SU-DHL-6 (cell line): ENCODE results near the gene HK1.
"Not testable (repeated sequence)": the region's sequence is repeated elsewhere in the genome, so short reads cannot be mapped to it uniquely, and the experiment has no call there.

ENCODE experiments used
- H2AFZ ChIP-seq: fragments of 200-600 bp; sonication (generic); 2 replicates; pipeline ENCODE4 v1.6.1; 2014; ENCODE audit warnings: low read depth, mild to moderate bottlenecking, moderate library complexity, mixed read lengths, antibody characterized with exemption, low read length; ENCODE audit not compliant: severe bottlenecking
- H3F3A ChIP-seq: fragments of 200-600 bp; shearing (Covaris generic); 2 replicates; pipeline ENCODE4 v1.6.0; 2016; ENCODE audit warnings: antibody characterized with exemption, mild to moderate bottlenecking; ENCODE audit not compliant: insufficient read depth
- H3K27ac ChIP-seq: fragments of 200-600 bp; sonication (generic); 2 replicates; pipeline ENCODE4 v1.5.1; 2016; ENCODE audit warnings: low read depth, mild to moderate bottlenecking, low read length, moderate library complexity, mixed read lengths
- H3K27me3 ChIP-seq: fragments of 200-600 bp; sonication (generic), shearing (Covaris generic); 2 replicates; pipeline ENCODE4 v1.6.0; 2014; ENCODE audit warnings: mild to moderate bottlenecking, low read length
- H3K36me3 ChIP-seq: fragments of 200-600 bp; sonication (generic); 2 replicates; pipeline ENCODE4 v1.6.1; 2014; ENCODE audit warnings: mild to moderate bottlenecking, low read length, mixed read lengths
- H3K4me2 ChIP-seq: fragments of 300-600, 200-600 bp; shearing (Covaris generic), sonication (generic); 2 replicates; pipeline ENCODE4 v1.6.0; 2014; ENCODE audit warnings: low read length, low read depth, mild to moderate bottlenecking; ENCODE audit not compliant: poor library complexity, severe bottlenecking
- H3K4me3 ChIP-seq: fragments of 200-600 bp; sonication (generic); 2 replicates; pipeline ENCODE4 v1.5.1; 2014; ENCODE audit warnings: antibody characterized with exemption, low read length, mild to moderate bottlenecking, mixed read lengths; ENCODE audit not compliant: insufficient read depth, poor library complexity, severe bottlenecking
- H3K79me2 ChIP-seq: fragments of 200-600 bp; sonication (generic); 2 replicates; pipeline ENCODE4 v1.6.1; 2014; ENCODE audit warnings: mild to moderate bottlenecking, low read length, moderate library complexity; ENCODE audit not compliant: insufficient read depth
- H3K9ac ChIP-seq: fragments of 200-600 bp; sonication (generic); 2 replicates; pipeline ENCODE4 v1.7.0; 2014; ENCODE audit warnings: mild to moderate bottlenecking, low read length
- H3K9me2 ChIP-seq: fragments of 200-600 bp; sonication (generic); replicated peaks from 2 replicates; pipeline ENCODE4 v1.6.1; 2014; ENCODE audit warnings: low read length; ENCODE audit not compliant: insufficient read depth
- H3K9me3 ChIP-seq: fragments of 200-600 bp; sonication (generic); 2 replicates; pipeline ENCODE4 v1.6.1; 2014; ENCODE audit warnings: low read length, mixed read lengths; ENCODE audit not compliant: insufficient read depth
- H4K20me1 ChIP-seq: fragments of 200-600 bp; sonication (generic); 2 replicates; pipeline ENCODE4 v1.6.1; 2014; ENCODE audit warnings: low read depth, mild to moderate bottlenecking, antibody characterized with exemption, low read length, moderate library complexity, mixed read lengths
- CTCF ChIP-seq: fragments of 200-600 bp; sonication (generic); IDR thresholded peaks from one replicate; pipeline ENCODE4 v1.5.1; 2017; ENCODE audit warnings: antibody characterized with exemption, mild to moderate bottlenecking, low read length, moderate library complexity; ENCODE audit not compliant: insufficient read depth, poor library complexity, severe bottlenecking
- EZH2phosphoT487 ChIP-seq: fragments of 200-600 bp; sonication (generic), shearing (Covaris generic); conservative IDR thresholded peaks from 2 replicates; pipeline ENCODE4 v1.6.1; 2018; ENCODE audit warnings: mild to moderate bottlenecking, antibody characterized with exemption, low read length, moderate library complexity, mixed read lengths

The HK1 gene

GRCh38 chr10:69333205-69333604 lies 54.9 kb downstream of the HK1 start:
- H3K27ac ChIP-seq, result no peak overlapping the region
- H3K9ac ChIP-seq, result no peak overlapping the region
- no peak overlapping the region for H2AFZ ChIP-seq
- no peaks in the 10 kb centered on the region for H3K36me3 ChIP-seq
- H3K27me3 ChIP-seq, result no peaks in the 10 kb centered on the region
- no peak overlapping the region for H3K4me2 ChIP-seq
- no peak overlapping the region for H3K4me3 ChIP-seq
- no peaks in the 10 kb centered on the region for H3F3A ChIP-seq
- peaks cover 15% of the 10 kb centered on the region for H3K79me2 ChIP-seq
- TF ChIP-seq CTCF, result no peak
- peaks cover 3% of the 10 kb centered on the region; the same call in 1 of the 2 replicates for H4K20me1 ChIP-seq
- H3K9me2 ChIP-seq, result no peaks in the 10 kb centered on the region
- H3K9me3 ChIP-seq, result no peaks in the 10 kb centered on the region

- not testable (repeated sequence) for H4K20me1 ChIP-seq, H3K9ac ChIP-seq, H3K9me3 ChIP-seq, H3K27ac ChIP-seq, H3K9me2 ChIP-seq, H2AFZ ChIP-seq, H3K27me3 ChIP-seq, H3F3A ChIP-seq, H3K36me3 ChIP-seq, H3K4me2 ChIP-seq, H3K4me3 ChIP-seq
- peaks cover 12% of the 10 kb centered on the region; the same call in 1 of the 2 replicates for H3K79me2 ChIP-seq
Measured at GRCh38 chr10:69333865-69334301, 55.6 kb downstream of the HK1 start.

- no peaks in the 10 kb centered on the region for H3F3A ChIP-seq
- H4K20me1 ChIP-seq, result peaks cover 3% of the 10 kb centered on the region; the same call in 1 of the 2 replicates
- no peak overlapping the region for H3K27ac ChIP-seq
- H3K4me2 ChIP-seq, result no peak overlapping the region
- no peaks in the 10 kb centered on the region for H3K36me3 ChIP-seq
- H3K9me3 ChIP-seq, result no peaks in the 10 kb centered on the region
- no peak overlapping the region for H3K9ac ChIP-seq
- no peak overlapping the region for H2AFZ ChIP-seq
- H3K4me3 ChIP-seq, result no peak overlapping the region
- no peaks in the 10 kb centered on the region for H3K9me2 ChIP-seq
- no peak for TF ChIP-seq CTCF
- TF ChIP-seq EZH2phosphoT487, result no peak
- peaks cover 6% of the 10 kb centered on the region; the same call in 1 of the 2 replicates for H3K79me2 ChIP-seq
- no peaks in the 10 kb centered on the region for H3K27me3 ChIP-seq
Measured at GRCh38 chr10:69334302-69335062, 56.2 kb downstream of the HK1 start.

DNA sequence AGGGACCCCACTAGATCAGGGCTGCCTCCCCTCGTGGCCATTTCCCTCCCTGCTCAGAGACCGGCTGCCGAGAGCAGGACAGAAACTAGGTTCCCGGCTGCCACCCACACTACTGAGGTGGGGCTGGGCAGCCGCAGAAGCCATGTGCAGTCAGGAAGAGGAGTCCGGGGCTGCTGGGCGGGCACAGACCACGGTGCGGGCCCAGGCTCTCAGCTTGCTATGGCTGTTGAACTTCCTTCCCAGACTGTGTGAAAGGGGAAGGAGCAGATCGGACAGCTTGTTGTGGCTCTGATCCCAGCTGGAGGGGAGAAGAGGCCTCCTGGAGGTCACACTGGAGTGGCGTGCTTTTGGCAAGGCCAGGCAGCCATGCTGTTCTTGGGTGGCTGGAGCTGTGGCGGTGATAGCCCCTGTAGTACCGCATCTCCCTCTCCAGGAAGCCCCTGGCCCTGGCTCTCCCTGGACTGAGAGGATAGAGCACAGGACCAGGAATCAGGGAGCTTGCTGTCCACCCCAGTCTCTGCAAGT lies 56.8 kb downstream of the HK1 start:
- Histone ChIP-seq H3K36me3 (no peaks in the 10 kb centered on the region), H2AFZ (no peak overlapping the region), H3K9me2 (no peaks in the 10 kb centered on the region), H3K4me2 (no peak overlapping the region), H3K4me3 (no peak overlapping the region), H3K9me3 (no peaks in the 10 kb centered on the region), H3K79me2 (peaks cover 5% of the 10 kb centered on the region; the same call in 1 of the 2 replicates), H4K20me1 (peaks cover 3% of the 10 kb centered on the region; the same call in 1 of the 2 replicates), H3K27ac (no peak overlapping the region), H3K9ac (no peak overlapping the region), H3K27me3 (no peaks in the 10 kb centered on the region), H3F3A (no peaks in the 10 kb centered on the region)
- TF ChIP-seq EZH2phosphoT487, result no peak
- TF ChIP-seq CTCF, result no peak
